Measurements from ENCODE around the gene SLC5A1. TPM values are rescaled to one million over a fixed set of nuclear protein-coding genes. Genes with fewer than 3 reads are reported as not detected.

Gene SLC5A1
- polyA plus RNA-seq, 1 experiment: not detected

DNA sequence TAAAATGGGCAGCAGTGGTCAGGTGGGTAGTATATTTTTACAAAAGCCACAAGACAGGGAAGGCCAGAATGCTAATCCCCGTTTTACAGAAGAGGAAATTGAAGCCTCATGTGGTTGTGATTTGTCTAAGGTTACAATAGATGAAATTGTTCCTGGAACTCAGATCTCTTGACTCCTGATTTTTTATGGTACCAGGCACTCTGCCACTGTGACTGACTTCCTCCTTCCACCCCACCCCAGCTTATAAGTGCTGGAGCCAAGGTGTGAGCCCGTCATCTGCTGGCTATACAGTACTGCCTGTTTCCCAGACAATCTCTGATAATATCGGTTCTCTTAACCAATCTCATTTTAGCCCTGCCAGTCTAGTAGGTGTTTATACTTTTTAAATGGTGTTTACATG, 1.9 kb downstream of the SLC5A1 start:
- ChIA-PET POLR2A (no interaction called here), CTCF (no interaction called here)
- Histone ChIP-seq H3K27ac (ENCODE audit: low read depth, low read length) (no peak overlapping the region), H3K9me3 (ENCODE audit: control insufficient read depth, insufficient read depth, low read length) (no peaks in the 10 kb centered on the region), H3K27me3 (ENCODE audit: control insufficient read depth, insufficient read depth, low read length) (peaks cover 36% of the 10 kb centered on the region), H3K4me3 (ENCODE audit: low read depth, low read length) (no peak overlapping the region)
- no peak for TF ChIP-seq CTCF (IDR thresholded peaks at IDR 0.05; ENCODE audit: low read depth, low read length)
- no peak for DNase-seq (ENCODE audit: low read depth, low spot score)

DNA sequence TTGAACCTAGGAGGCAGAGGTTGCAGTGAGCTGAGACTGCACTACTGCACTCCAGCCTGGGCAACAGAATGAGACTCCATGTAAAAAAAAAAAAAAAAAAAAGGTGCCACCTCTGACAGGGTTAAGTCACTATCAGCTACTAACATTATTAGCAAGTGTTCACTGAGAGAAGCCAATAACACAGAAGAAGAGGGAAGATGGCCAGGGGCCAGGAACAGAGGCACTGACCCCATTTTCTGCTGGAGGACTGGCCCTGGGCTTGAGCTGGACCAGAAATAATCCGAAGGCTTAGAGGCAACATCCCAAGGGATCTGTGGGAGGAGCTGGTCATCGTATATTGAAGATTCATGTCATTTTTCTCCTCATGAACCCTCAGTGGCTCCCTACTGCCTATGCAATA, 5.0 kb downstream of the SLC5A1 start:
- no peak for TF ChIP-seq CTCF (IDR thresholded peaks at IDR 0.05; ENCODE audit: low read depth, low read length)
- Histone ChIP-seq H3K4me3 (ENCODE audit: low read depth, low read length) (no peak overlapping the region), H3K27me3 (ENCODE audit: control insufficient read depth, insufficient read depth, low read length) (peaks cover 23% of the 10 kb centered on the region), H3K27ac (ENCODE audit: low read depth, low read length) (no peak overlapping the region), H3K9me3 (ENCODE audit: control insufficient read depth, insufficient read depth, low read length) (no peaks in the 10 kb centered on the region)
- ChIA-PET CTCF (no interaction called here), POLR2A (no interaction called here)
- no peak for DNase-seq (ENCODE audit: low read depth, low spot score)

GRCh38 chr22:32050678-32051515, 7.8 kb downstream of the SLC5A1 start:
- Histone ChIP-seq H3K4me3 (ENCODE audit: low read depth, low read length) (no peak overlapping the region), H3K9me3 (ENCODE audit: control insufficient read depth, insufficient read depth, low read length) (no peaks in the 10 kb centered on the region), H3K27ac (ENCODE audit: low read depth, low read length) (no peak overlapping the region), H3K27me3 (ENCODE audit: control insufficient read depth, insufficient read depth, low read length) (peaks cover 18% of the 10 kb centered on the region)
- TF ChIP-seq CTCF (IDR thresholded peaks at IDR 0.05; ENCODE audit: low read depth, low read length): no peak
- peak; percentile 30 for DNase-seq (ENCODE audit: low read depth, low spot score)
- CTCF ChIA-PET: interaction anchor here (1.6 kb wide), 1 partner anchor 215 kb away, joined by 4 read pairs; no protein-coding TSS in a partner anchor
- POLR2A ChIA-PET: no interaction called here

- DNase-seq (ENCODE audit: low read depth, low spot score): no peak
- H3K9me3 ChIP-seq (ENCODE audit: control insufficient read depth, insufficient read depth, low read length): no peaks in the 10 kb centered on the region
- H3K27me3 ChIP-seq (ENCODE audit: control insufficient read depth, insufficient read depth, low read length): peaks cover 9% of the 10 kb centered on the region
- CTCF ChIA-PET: interaction anchor here (0.6 to 1.6 kb wide), 2 partner anchors 103 to 214 kb away, joined by 4 to 6 read pairs; no protein-coding TSS in a partner anchor
- H3K27ac ChIP-seq (ENCODE audit: low read depth, low read length): no peak overlapping the region
- POLR2A ChIA-PET: no interaction called here
- H3K4me3 ChIP-seq (ENCODE audit: low read depth, low read length): no peak overlapping the region
- TF ChIP-seq CTCF (IDR thresholded peaks at IDR 0.05; ENCODE audit: low read depth, low read length): no peak
Measured at GRCh38 chr22:32052244-32052643, 9.2 kb downstream of the SLC5A1 start.

GRCh38 chr22:32052936-32053791, 10.1 kb downstream of the SLC5A1 start:
- no peaks in the 10 kb centered on the region for H3K9me3 ChIP-seq (ENCODE audit: control insufficient read depth, insufficient read depth, low read length)
- no peak for TF ChIP-seq CTCF (IDR thresholded peaks at IDR 0.05; ENCODE audit: low read depth, low read length)
- ChIA-PET POLR2A (no interaction called here), CTCF (no interaction called here)
- peaks cover 6% of the 10 kb centered on the region for H3K27me3 ChIP-seq (ENCODE audit: control insufficient read depth, insufficient read depth, low read length)
- H3K4me3 ChIP-seq (ENCODE audit: low read depth, low read length): no peak overlapping the region
- no peak overlapping the region for H3K27ac ChIP-seq (ENCODE audit: low read depth, low read length)
- no peak for DNase-seq (ENCODE audit: low read depth, low spot score)

All from AG04450 (cell line).